Muscle of leg (tissue), 16 donors: ENCODE data around the gene POM121L2. TPM values are rescaled to one million over a fixed set of nuclear protein-coding genes. Genes with fewer than 3 reads are reported as not detected.

Experiments
- DNase-seq: peaks from one replicate; pipeline ENCODE4 v3.0.0; 2013
- H3K27ac ChIP-seq: one replicate; pipeline ENCODE4 v1.5.1; 2013; ENCODE audit warnings: mild to moderate bottlenecking, low read length, control low read depth
- H3K27me3 ChIP-seq: one replicate; pipeline ENCODE4 v1.6.1; 2013; ENCODE audit warnings: low read length; ENCODE audit not compliant: control insufficient read depth, insufficient read depth
- H3K36me3 ChIP-seq: one replicate; pipeline ENCODE4 v1.6.1; 2013; ENCODE audit warnings: low read length; ENCODE audit not compliant: control insufficient read depth, insufficient read depth
- H3K4me1 ChIP-seq: one replicate; pipeline ENCODE4 v1.6.1; 2013; ENCODE audit warnings: low read length; ENCODE audit not compliant: control insufficient read depth, insufficient read depth
- H3K4me3 ChIP-seq: one replicate; pipeline ENCODE4 v1.5.1; 2013; ENCODE audit warnings: low read length, control low read depth
- H3K9me3 ChIP-seq: replicated peaks from 2 replicates; pipeline ENCODE4 v1.6.1; 2013; ENCODE audit warnings: low read depth, low read length; ENCODE audit not compliant: control insufficient read depth
- WGBS: methylation state at CpG from one replicate; pipeline ENCODE4 v1.1.5; 2013; ENCODE audit warnings: missing lambda C conversion rate; ENCODE audit not compliant: insufficient coverage; 5-methylcytosine and 5-hydroxymethylcytosine counted together
- long read RNA-seq, 11 donors: transcript quantifications; one replicate each; lab custom pipeline, GENCODE V29; 2026
- polyA plus RNA-seq, 8 donors: library from polyadenylated mRNA; unstranded; fragments of 120-200 nt; gene quantifications; one replicate each; pipeline versions ENCODE4 v1.2.1 to v1.2.3, GENCODE V29; 2013; ENCODE audit warnings: inconsistent platforms in 1 of 8, low replicate concordance in 1 of 8; ENCODE audit not compliant: insufficient read length in 8 of 8, insufficient read depth in 1 of 8
- total RNA-seq: library from RNA; stranded (reverse); fragments of 120-200 nt; gene quantifications from one replicate; pipeline ENCODE4 v1.2.4, GENCODE V29; 2013

The POM121L2 gene
- total RNA-seq, result not detected
- polyA plus RNA-seq, result not detected
- long read RNA-seq, donor 1, result 0 reads
- long read RNA-seq, donor 2, result 0 reads
- long read RNA-seq, donor 3, result 0 reads
- long read RNA-seq, donor 4, result 0 reads
- long read RNA-seq, donor 5, result 0 reads
- long read RNA-seq, donor 6, result 0 reads
- long read RNA-seq, donor 7, result 0 reads
- long read RNA-seq, donor 8, result 0 reads
- long read RNA-seq, donor 9, result 0 reads
- long read RNA-seq, donor 10, result 0 reads
- long read RNA-seq, donor 11, result 0 reads

GRCh38 chr6:27312146-27312949 lies at the start of gene POM121L2:
TSS of gene POM121L2 (minus strand) at chr6:27312273. CDS start at chr6:27312170, 103 bp downstream.
- H3K36me3 ChIP-seq, result no peaks in the 10 kb centered on the region
- peak; percentile 35 for DNase-seq
- H3K4me3 ChIP-seq, result peak within 1 kb of the TSS; percentile 35
- H3K4me1 ChIP-seq, result peaks cover 5% of the 10 kb centered on the region
- no peaks in the 10 kb centered on the region for H3K9me3 ChIP-seq
- under 1% methylated on average over 63 of the region's 64 CpGs for WGBS
- peaks cover 41% of the 10 kb centered on the region for H3K27me3 ChIP-seq
- H3K27ac ChIP-seq, result no peak within 1 kb of the TSS

- peaks cover 6% of the 10 kb centered on the region for H3K9me3 ChIP-seq
- no peaks in the 10 kb centered on the region for H3K36me3 ChIP-seq
- DNase-seq, result no peak
- no peak overlapping the region for H3K27ac ChIP-seq
- WGBS, result no CpG with 5 or more reads among the region's 1 CpG
- H3K4me3 ChIP-seq, result no peak overlapping the region
- no peaks in the 10 kb centered on the region for H3K4me1 ChIP-seq
- no peaks in the 10 kb centered on the region for H3K27me3 ChIP-seq
Observed at GRCh38 chr6:27359231-27359630, 47.2 kb upstream of the POM121L2 start.

GRCh38 chr6:27358786-27359185 lies 46.7 kb upstream of the POM121L2 start:
- H3K4me1 ChIP-seq, result no peaks in the 10 kb centered on the region
- no CpG with 5 or more reads among the region's 2 CpGs for whole genome bisulfite sequencing
- H3K27me3 ChIP-seq, result no peaks in the 10 kb centered on the region
- no peak overlapping the region for H3K4me3 ChIP-seq
- no peak overlapping the region for H3K27ac ChIP-seq
- no peaks in the 10 kb centered on the region for H3K36me3 ChIP-seq
- DNase-seq, result no peak
- peaks cover 6% of the 10 kb centered on the region for H3K9me3 ChIP-seq

- no peaks in the 10 kb centered on the region for H3K36me3 ChIP-seq
- no peaks in the 10 kb centered on the region for H3K4me1 ChIP-seq
- WGBS, result 100% methylated on average over 2 of the region's 4 CpGs
- no peak for DNase-seq
- no peak overlapping the region for H3K4me3 ChIP-seq
- H3K27me3 ChIP-seq, result no peaks in the 10 kb centered on the region
- H3K27ac ChIP-seq, result no peak overlapping the region
- H3K9me3 ChIP-seq, result peaks cover 1% of the 10 kb centered on the region
Observed at GRCh38 chr6:27352850-27353249, 40.8 kb upstream of the POM121L2 start.

GRCh38 chr6:27334141-27334540 lies 22.1 kb upstream of the POM121L2 start:
- peaks cover 24% of the 10 kb centered on the region for H3K27me3 ChIP-seq
- no peak overlapping the region for H3K4me3 ChIP-seq
- DNase-seq, result no peak
- no peaks in the 10 kb centered on the region for H3K36me3 ChIP-seq
- peaks cover 2% of the 10 kb centered on the region for H3K9me3 ChIP-seq
- WGBS, result 89% methylated on average over 4 of the region's 10 CpGs
- H3K27ac ChIP-seq, result no peak overlapping the region
- no peaks in the 10 kb centered on the region for H3K4me1 ChIP-seq

GRCh38 chr6:27333642-27334040 lies 21.6 kb upstream of the POM121L2 start:
- Histone ChIP-seq H3K36me3 (no peaks in the 10 kb centered on the region), H3K4me3 (no peak overlapping the region), H3K27me3 (peaks cover 24% of the 10 kb centered on the region), H3K27ac (no peak overlapping the region), H3K4me1 (no peaks in the 10 kb centered on the region), H3K9me3 (peaks cover 2% of the 10 kb centered on the region)
- no CpG with 5 or more reads among the region's 3 CpGs for WGBS
- no peak for DNase-seq

GRCh38 chr6:27332692-27333641 lies 20.9 kb upstream of the POM121L2 start:
- H3K27ac ChIP-seq, result no peak overlapping the region
- peak overlapping the region; percentile 24 for H3K4me3 ChIP-seq
- peaks cover 24% of the 10 kb centered on the region for H3K27me3 ChIP-seq
- H3K36me3 ChIP-seq, result no peaks in the 10 kb centered on the region
- peak; percentile 67 for DNase-seq
- WGBS, result 10% methylated on average over 25 of the region's 32 CpGs
- no peaks in the 10 kb centered on the region for H3K4me1 ChIP-seq
- peaks cover 2% of the 10 kb centered on the region for H3K9me3 ChIP-seq

GRCh38 chr6:27327023-27327738 lies 15.1 kb upstream of the POM121L2 start:
- H3K9me3 ChIP-seq, result no peaks in the 10 kb centered on the region
- peaks cover 8% of the 10 kb centered on the region for H3K27me3 ChIP-seq
- no peaks in the 10 kb centered on the region for H3K36me3 ChIP-seq
- H3K4me1 ChIP-seq, result no peaks in the 10 kb centered on the region
- H3K4me3 ChIP-seq, result no peak overlapping the region
- H3K27ac ChIP-seq, result no peak overlapping the region
- no peak for DNase-seq
- WGBS, result no CpG with 5 or more reads among the region's 1 CpG

GRCh38 chr6:27321901-27322300 lies 9.8 kb upstream of the POM121L2 start:
- Histone ChIP-seq H3K36me3 (no peaks in the 10 kb centered on the region), H3K4me1 (no peaks in the 10 kb centered on the region), H3K4me3 (no peak overlapping the region), H3K27ac (no peak overlapping the region), H3K27me3 (peaks cover 12% of the 10 kb centered on the region), H3K9me3 (no peaks in the 10 kb centered on the region)
- no peak for DNase-seq
- WGBS, result 100% methylated on average over 1 of the region's 4 CpGs
